ENCODE data around the gene CCDC92B.

CCDC92B gene

DNA sequence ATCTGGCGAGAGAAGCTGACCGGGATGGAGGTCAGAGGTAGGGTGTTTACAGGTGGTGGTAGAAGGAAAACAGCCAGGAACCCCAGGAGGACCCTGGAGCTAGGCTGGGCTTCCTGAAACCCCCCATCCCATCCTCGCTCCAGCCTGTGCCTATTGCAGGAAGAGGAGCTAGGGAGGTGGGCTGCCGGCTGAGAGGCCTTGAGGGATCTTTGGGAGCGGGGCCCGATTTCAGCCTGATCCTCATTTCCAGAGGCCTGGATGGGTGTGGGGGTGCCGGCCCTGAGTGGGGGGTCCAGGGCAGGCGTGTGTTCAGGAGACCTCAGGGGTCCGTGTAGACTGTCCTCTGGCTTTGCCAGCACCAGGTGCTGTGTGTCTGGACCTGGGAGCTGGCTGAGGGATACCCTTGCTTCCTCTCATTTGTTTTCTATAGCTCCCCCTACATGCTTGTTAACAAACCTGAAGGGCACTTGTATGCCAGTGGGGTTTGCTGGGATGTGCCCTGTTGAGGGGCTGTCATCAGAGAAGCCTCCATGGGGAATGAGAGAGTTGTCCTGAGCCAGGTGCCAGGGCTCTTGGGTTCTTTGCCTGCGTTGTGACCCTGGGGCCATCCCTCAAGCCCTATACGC, 27.9 kb upstream of the CCDC92B start:
- DNase-seq = no peak

DNA sequence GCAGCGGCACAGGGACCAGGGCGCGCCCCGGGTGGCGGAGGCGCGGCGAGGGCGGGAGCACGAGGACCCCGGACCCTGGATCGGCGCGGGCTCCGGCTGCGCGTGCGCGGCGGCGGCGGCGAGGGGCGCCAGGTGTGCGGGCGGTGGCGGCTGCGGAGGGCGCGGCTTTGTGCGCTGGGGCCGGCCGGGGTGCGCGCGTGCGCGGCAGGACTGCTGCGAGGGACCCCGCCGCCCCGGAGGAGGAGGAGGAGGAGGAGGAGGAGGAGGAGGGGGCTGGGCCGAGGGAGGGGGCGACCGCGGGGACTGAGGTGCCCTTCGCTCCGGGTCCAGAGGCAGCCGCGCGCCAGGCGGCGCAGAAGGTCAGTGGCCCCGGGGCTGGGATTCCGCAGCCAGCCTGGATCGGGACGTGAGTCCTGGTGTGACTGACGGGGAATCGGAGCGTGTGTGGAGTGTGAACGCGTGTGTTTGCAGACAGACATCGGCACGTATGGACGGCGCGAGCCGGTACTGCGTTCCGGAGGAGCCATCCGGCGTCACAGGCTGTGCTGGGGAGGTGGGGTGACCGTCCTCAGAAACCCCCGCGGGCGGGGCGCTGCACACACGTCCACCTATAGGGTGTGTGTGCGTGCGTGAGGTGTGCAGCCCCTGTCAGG, 27.3 kb upstream of the CCDC92B start:
- no peak for DNase-seq

- no peak for DNase-seq
Observed at GRCh38 chr17:2775206-2775605, 25.8 kb upstream of the CCDC92B start.

GRCh38 chr17:2770129-2770528, 20.7 kb upstream of the CCDC92B start:
- no peak for DNase-seq

- DNase-seq = no peak
Observed at GRCh38 chr17:2758870-2759269, 9.4 kb upstream of the CCDC92B start.

GRCh38 chr17:2755891-2756724, 6.7 kb upstream of the CCDC92B start:
- DNase-seq = no peak

DNA sequence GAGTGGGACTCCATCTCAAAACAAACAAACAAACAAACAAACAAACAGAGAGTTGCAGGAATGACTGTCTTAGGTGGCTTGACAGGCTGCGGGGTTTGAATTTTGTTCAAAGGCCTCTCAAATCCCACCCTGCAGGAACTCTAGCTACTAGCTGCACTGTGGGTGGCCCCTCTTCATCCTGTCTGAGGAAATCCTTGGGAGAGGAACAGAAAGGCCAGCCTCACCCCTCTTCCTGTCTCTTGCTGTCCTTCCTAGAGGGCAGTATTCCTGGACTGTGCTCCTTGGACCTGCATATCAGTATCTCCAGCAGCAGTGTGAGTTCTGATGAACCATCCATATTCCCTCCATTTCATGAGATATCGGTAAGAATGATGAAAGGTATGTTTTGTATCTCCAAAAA, 2.0 kb upstream of the CCDC92B start:
- DNase-seq = no peak

DNA sequence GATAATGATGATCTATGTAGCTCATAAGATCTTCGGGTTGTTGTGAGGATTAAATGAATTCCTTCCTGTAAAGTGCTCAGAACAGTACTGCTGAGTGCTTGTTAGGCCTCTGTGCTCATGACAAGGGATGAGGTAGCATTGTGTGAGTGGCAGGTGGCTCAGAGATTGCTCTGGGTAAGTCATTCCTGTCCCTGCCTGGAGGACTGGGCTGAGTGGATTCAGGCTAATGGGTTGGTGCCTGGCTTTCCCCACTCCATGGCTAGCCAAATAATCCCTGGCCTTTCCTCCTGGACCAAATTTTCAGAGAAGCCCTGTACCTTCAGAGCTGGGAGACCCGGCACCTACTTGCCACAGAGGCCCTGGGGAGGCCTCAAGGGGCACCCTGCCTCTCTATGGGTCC, 1.3 kb upstream of the CCDC92B start:
- DNase-seq = no peak

- no peak for DNase-seq
Observed at GRCh38 chr17:2749784-2750181, 331 bp upstream of the CCDC92B start.

GRCh38 chr17:2745317-2746037, 4.0 kb downstream of the CCDC92B start:
- no peak for DNase-seq

GRCh38 chr17:2737693-2738092, 11.8 kb downstream of the CCDC92B start:
- DNase-seq = no peak

DNA sequence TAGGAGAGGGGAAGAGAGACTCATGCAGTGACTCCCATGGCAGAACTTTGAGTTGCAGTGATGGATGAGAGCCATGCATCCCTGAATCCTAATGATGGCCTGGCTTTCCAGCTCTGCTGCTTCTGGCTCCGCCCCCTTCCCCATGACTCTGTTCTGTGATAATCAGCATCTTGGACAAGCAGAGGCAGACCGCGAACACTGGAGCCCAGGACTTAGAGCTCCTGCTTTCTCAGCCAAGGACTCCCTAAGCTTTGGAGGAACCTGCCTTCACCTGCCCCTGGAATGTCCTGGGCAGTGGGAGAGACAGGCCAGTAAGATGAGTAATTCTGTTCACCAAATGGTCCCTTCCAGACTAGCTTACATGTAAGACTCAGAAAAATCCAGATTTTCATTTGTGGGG, 12.5 kb downstream of the CCDC92B start:
- no peak for DNase-seq

- DNase-seq = no peak
Observed at GRCh38 chr17:2735896-2736295, 13.6 kb downstream of the CCDC92B start.

GRCh38 chr17:2734939-2735338, 14.5 kb downstream of the CCDC92B start:
- DNase-seq = no peak

DNA sequence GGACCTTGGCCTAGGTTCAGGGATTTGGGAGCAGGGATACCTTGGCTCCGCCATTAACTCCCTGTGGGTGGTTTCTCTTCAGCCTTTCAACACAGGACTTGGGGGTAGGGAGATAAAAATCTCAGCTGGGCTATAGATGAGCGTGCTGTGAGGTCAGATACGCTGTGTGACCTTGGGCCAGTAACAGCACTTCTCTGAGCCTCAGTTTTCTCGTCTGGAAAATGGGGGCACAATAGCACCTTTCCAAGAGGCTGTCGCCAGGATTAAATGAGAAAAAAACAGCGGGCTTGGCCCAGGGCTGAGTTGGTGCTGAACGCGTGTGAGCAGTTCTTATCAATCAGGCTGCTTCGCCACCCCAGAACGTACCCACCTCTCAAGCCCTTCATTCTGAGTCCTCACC, 17.6 kb downstream of the CCDC92B start:
- DNase-seq = no peak

GRCh38 chr17:2730764-2731353, 18.6 kb downstream of the CCDC92B start:
- no peak for DNase-seq

DNA sequence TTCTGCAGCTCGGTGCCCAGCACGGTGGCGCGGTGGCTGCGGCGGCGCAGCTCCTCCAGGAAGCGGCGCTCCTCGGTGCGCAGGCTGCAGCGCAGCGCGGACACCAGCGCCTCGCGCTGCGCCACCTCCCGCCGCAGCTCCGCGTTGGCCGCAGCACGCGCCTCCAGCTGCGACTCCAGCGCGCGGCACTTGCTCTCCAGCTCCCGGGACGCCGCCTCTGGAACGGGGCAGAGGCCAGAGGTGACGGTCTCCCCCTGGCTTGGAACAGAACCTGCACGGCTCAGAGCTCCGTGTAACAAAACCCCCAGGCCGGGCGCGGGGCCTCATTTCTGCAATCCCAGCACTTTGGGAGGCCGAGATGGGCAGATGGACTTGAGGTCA, 24.7 kb downstream of the CCDC92B start:
- no peak for DNase-seq

DNA sequence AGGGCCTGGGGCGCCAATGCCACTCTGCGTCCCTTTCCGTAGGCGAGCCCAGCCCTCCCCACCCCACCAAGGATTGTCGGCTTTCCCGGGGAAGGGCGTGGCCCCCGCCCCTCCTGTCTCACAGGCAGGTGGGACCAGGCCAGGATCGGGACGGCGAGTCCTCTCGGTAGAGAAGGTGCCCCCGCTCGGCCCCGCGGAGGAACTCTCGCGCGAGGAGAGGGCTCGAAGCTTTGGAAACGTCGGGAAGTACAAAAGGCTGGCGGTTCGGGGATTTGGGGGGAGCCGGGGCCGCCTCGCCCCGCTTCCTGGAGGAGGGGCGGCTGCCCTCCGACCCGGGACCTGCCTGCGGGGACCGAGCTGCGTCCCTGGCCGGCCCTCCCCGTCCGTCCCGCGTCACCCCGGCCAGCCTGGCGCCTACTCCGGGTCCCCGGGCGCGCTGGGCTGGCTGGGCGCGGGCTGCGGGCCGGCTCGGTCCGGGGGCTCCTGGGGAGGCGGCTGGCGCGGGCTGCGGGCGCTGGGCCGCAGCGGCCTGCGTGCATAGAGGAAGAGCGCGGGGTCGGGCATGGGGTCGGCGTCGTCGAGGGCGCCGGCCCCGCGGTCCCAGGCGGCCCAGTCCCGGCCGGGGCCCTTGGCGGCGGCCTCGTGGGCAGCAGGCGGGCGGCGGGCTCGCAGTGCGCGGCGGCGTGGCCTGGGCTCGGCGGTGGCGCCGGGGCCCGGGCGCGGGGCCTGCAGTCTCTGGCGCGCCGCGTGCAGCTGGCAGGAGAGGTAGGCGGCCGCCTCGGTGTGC, 25.3 kb downstream of the CCDC92B start:
- DNase-seq = no peak

GRCh38 chr17:2723505-2723996, 25.9 kb downstream of the CCDC92B start:
- DNase-seq = no peak

- DNase-seq = no peak
Observed at GRCh38 chr17:2722611-2723010, 26.8 kb downstream of the CCDC92B start.

DNA sequence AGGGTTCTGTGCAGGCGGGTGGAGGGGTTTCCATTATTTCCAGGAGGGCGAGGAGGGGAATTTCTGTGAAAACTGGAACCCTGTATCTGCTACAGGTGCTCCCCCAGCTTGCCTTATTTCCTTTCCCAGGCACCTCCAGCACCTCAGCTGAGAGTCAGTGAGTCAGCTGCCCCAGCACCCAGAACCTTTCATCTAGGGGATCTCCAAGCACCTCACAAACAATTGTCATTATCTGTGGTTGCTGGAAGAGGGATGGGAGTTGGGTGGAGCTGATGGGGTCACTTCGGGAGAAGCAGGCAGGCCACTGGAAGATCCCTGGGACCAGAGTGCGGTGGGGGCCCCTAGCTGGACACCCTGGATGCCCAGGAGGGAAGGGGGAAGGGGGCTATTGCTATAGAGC, 27.8 kb downstream of the CCDC92B start:
- DNase-seq = no peak

DNA sequence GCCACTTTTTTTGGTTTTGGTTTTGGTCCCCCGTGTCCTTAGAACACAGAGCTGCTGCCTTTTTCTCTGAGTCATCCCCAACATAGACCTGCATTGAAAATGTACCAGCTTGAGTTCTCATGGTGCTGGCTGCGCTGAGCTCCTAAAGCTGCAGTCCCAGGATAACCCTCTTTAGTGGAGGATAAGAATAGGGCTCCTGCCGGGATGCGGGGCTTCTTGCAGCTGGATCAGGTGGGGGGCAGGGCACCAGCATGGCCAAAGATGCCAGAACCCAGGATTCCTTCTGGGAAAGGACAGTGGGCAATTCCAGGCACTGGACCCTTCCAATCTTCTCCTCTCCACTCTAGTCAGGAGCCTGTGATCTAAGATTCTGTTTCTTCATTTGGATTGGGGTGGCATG, 29.6 kb downstream of the CCDC92B start:
- DNase-seq = no peak

All from NCI-H2029 treated with DMSO at 0.1 percent for 48 hours (cell line).